Ovary (tissue), 9 donors: ENCODE results near the gene LSS. TPM values are rescaled to one million over a fixed set of nuclear protein-coding genes. Genes with fewer than 3 reads are reported as not detected.

ENCODE experiments used
- DNase-seq, 5 donors: peaks; one replicate each; pipeline ENCODE4 v3.0.0-alpha.2; 2019 to 2020
- H3K27ac ChIP-seq, 2 donors: fragments of 200-600 bp; one replicate each; pipeline versions ENCODE4 v1.5.1 to v1.8.0; 2019 to 2022
- H3K27me3 ChIP-seq: fragments of 200-600 bp; one replicate; pipeline ENCODE4 v1.8.0; 2022
- H3K36me3 ChIP-seq: fragments of 200-600 bp; sonication (generic); one replicate; pipeline ENCODE4 v1.5.1; 2019
- H3K4me1 ChIP-seq: one replicate; pipeline ENCODE4 v1.8.1; 2013; ENCODE audit warnings: mild to moderate bottlenecking, moderate library complexity; ENCODE audit not compliant: insufficient read depth
- H3K4me3 ChIP-seq: fragments of 200-600 bp; sonication (generic); one replicate; pipeline ENCODE4 v1.5.1; 2017
- H3K9me3 ChIP-seq, 2 donors: fragments of 200-600 bp in 1 of 2; sonication (generic) in 1 of 2; one replicate each; pipeline versions ENCODE4 v1.5.1 to v1.8.1; 2013 to 2019; ENCODE audit warnings: mild to moderate bottlenecking in 1 of 2, moderate library complexity in 1 of 2
- CTCF ChIP-seq, 3 donors: fragments of 450-650 bp in 2 of 3; fragments of 200-600 bp in 1 of 3; IDR thresholded peaks; one replicate each; pipeline versions ENCODE4 v1.5.1 to v1.8.0; 2016 to 2022; ENCODE audit warnings: antibody characterized with exemption in 3 of 3, mild to moderate bottlenecking in 1 of 3
- EP300 ChIP-seq: sonication (generic); formaldehyde crosslinking; IDR thresholded peaks from one replicate; pipeline ENCODE4 v1.6.1; 2017; ENCODE audit warnings: antibody characterized with exemption
- POLR2A ChIP-seq: fragments of 450-650 bp; IDR thresholded peaks from one replicate; pipeline ENCODE4 v1.6.1; 2017; ENCODE audit warnings: antibody characterized with exemption, mild to moderate bottlenecking, moderate library complexity
- WGBS, 3 donors: extraction: QIAGEN DNeasy Blood & Tissue Kit in 1 of 3; methylation state at CpG; one replicate each; pipeline versions ENCODE4 v1.1.5 to v1.1.7; 2013 to 2017; 5-methylcytosine and 5-hydroxymethylcytosine counted together
- intact Hi-C, 4 donors: fragments of 100-400 bp; cut with DNase I; formaldehyde crosslinking; loops; one replicate each; pipeline versions ENCODE4 v1.11.0 to v1.15.1; 2022 to 2023
- polyA plus RNA-seq, 2 donors: library from polyadenylated mRNA; stranded (reverse); fragments of 200-250 nt in 1 of 2; fragments of 350-450 nt in 1 of 2; fragmentation: Illumina TruSeq in 1 of 2; extraction: RNeasy Lipid Tissue Mini Kit (QIAGEN cat#74804) in 1 of 2; gene quantifications; one replicate each; pipeline ENCODE4 v1.2.3, GENCODE V29; 2013 to 2014
- total RNA-seq, 7 donors: library from RNA; depleted of rRNA in 2 of 7; stranded (reverse); fragments of >200 nt in 2 of 7; fragmentation: NEBNext Ultra II Directional in 3 of 7; extraction: Animal tissue kit (Norgen Biotek cat#: 25700) in 3 of 7; gene quantifications; one replicate each; pipeline versions ENCODE4 v1.1.0 to v1.2.4, GENCODE V29; 2016 to 2023
- donor health status: DM: no; HTN: no; CAD: no; lungs with moderate emphysema.
- donor health status: DM: no; HTN: no; CAD: no.
- donor health status: Bipolar disorder and iron deficiency.
- donor health status: DM: yes; HTN: yes; CAD: no.
- donor health status: DM: no; HTN: no; CAD: no.
- donor health status: DM: yes; HTN: yes; CAD: no.

The LSS gene
- total and polyA plus RNA-seq, 9 donors = 19.8 to 201 (median 76.0) TPM

DNA sequence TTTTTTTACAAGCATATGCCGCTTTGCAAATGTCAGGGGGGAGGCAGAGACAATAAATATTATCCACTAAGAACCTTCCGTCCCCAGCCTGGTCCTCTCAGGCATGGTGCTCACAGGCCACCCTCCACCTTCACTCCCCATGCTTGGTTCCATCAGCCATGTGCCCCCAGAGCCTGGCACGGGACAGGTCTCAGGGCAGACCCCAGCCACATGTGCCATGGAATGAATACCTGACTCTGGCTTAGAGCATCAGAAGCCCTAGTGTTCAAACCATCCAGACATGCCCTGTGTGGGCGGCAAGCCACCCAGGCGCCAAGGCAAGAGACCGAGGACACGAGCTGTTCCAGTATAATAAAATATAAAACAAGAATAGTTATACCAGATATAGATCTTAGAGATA lies 5.4 kb downstream of the LSS start:
- Histone ChIP-seq H3K4me1 (peaks cover 8% of the 10 kb centered on the region), H3K36me3 (no peaks in the 10 kb centered on the region), H3K4me3 (no peak overlapping the region), H3K27me3 (no peaks in the 10 kb centered on the region), H3K9me3 (no peaks in the 10 kb centered on the region), H3K27ac (no peak overlapping the region)
- 84 to 94% (median 86%) methylated on average over 7 of the region's 7 CpGs for WGBS, 3 donors
- intact Hi-C loops = loop anchor here in 2 of 4 donors (10.0 kb wide), 2 partner anchors 62 to 68 kb away; partner anchors contain the start of genes FTCD (in 1 of the 2), MCM3AP (in 1 of the 2) and YBEY (in 1 of the 2)
- no peak for DNase-seq
- no peak for TF ChIP-seq EP300
- TF ChIP-seq POLR2A = no peak
- TF ChIP-seq CTCF (IDR thresholded peaks at IDR 0.05) = no peak

- H3K27me3 ChIP-seq = no peaks in the 10 kb centered on the region
- H3K4me3 ChIP-seq = no peak overlapping the region
- intact Hi-C loops = loop anchor here in 2 of 4 donors (10.0 kb wide), 2 partner anchors 62 to 68 kb away; partner anchors contain the start of genes FTCD (in 1 of the 2), MCM3AP (in 1 of the 2) and YBEY (in 1 of the 2)
- H3K4me1 ChIP-seq = peaks cover 8% of the 10 kb centered on the region
- H3K36me3 ChIP-seq = no peaks in the 10 kb centered on the region
- no peaks in the 10 kb centered on the region for H3K9me3 ChIP-seq
- peak in 1 of 5 donors; percentile 14 for DNase-seq
- TF ChIP-seq CTCF (IDR thresholded peaks at IDR 0.05) (no peak), EP300 (no peak), POLR2A (no peak)
- 72 to 88% (median 75%) methylated on average over 11 of the region's 11 CpGs for WGBS, 3 donors
- H3K27ac ChIP-seq = no peak overlapping the region
These were observed 6.0 kb downstream of the LSS start for GRCh38 chr21:46222436-46223116.

GRCh38 chr21:46221664-46222435 lies 6.7 kb downstream of the LSS start:
- no peak overlapping the region for H3K4me3 ChIP-seq
- no peaks in the 10 kb centered on the region for H3K27me3 ChIP-seq
- H3K9me3 ChIP-seq = no peaks in the 10 kb centered on the region
- intact Hi-C loops = loop anchor here in 2 of 4 donors (10.0 kb wide), 2 partner anchors 63 to 67 kb away; partner anchors contain the start of genes FTCD (in 1 of the 2), MCM3AP (in 1 of the 2) and YBEY (in 1 of the 2)
- H3K36me3 ChIP-seq = no peaks in the 10 kb centered on the region
- TF ChIP-seq POLR2A (no peak), CTCF (IDR thresholded peaks at IDR 0.05) (no peak), EP300 (no peak)
- no peak overlapping the region for H3K27ac ChIP-seq
- H3K4me1 ChIP-seq = peaks cover 1% of the 10 kb centered on the region
- peak in 1 of 5 donors; percentile 12 for DNase-seq
- 78 to 90% (median 82%) methylated on average over 16 of the region's 16 CpGs for WGBS, 3 donors

- Histone ChIP-seq H3K9me3 (no peaks in the 10 kb centered on the region), H3K4me1 (no peaks in the 10 kb centered on the region), H3K27me3 (no peaks in the 10 kb centered on the region), H3K4me3 (no peak overlapping the region), H3K36me3 (no peaks in the 10 kb centered on the region), H3K27ac (no peak overlapping the region)
- intact Hi-C loops = loop anchor here in 2 of 4 donors (10.0 kb wide), 2 partner anchors 64 to 66 kb away; partner anchors contain the start of genes FTCD (in 1 of the 2), MCM3AP (in 1 of the 2) and YBEY (in 1 of the 2)
- WGBS, 3 donors = 88 to 93% (median 90%) methylated on average over 8 of the region's 8 CpGs
- TF ChIP-seq EP300 (no peak), POLR2A (no peak), CTCF (IDR thresholded peaks at IDR 0.05) (no peak)
- no peak for DNase-seq
These were observed 7.7 kb downstream of the LSS start for GRCh38 chr21:46220847-46221246.
